IPS-NIHi11 (cell line): Measurements from ENCODE around the gene SOX14.

Experiments
- DNase-seq: peaks from one replicate; pipeline ENCODE4 v3.0.0; 2012; ENCODE audit warnings: mixed read lengths, low spot score

Gene SOX14

DNA sequence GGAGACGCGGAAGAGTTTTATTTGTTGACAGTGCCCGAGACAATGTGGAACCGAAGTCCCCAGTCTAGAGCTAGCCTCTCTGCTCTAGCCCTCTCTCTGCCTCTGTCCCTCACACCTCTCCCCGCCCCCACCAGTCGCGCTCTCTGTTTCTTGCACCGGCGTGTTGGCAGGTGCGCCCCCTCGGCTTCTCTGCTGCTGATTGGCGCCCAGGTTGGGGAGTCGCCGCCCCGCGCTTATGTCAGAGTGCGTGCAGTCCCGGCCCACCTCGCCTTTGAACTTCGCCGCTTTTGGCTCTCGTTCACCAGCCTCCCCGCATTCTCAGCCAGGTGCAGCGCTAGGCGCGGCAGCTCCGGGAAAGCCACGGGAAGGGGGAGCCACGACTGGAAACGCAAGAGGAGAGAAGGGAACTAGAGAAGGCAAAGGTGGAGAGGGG is at the start of gene SOX14:
SOX14 (plus strand) TSS at position 315 of the 433 bp plus-strand sequence. CDS start 470 bp downstream, outside the sequence.
- DNase-seq = peak; percentile 81

DNA sequence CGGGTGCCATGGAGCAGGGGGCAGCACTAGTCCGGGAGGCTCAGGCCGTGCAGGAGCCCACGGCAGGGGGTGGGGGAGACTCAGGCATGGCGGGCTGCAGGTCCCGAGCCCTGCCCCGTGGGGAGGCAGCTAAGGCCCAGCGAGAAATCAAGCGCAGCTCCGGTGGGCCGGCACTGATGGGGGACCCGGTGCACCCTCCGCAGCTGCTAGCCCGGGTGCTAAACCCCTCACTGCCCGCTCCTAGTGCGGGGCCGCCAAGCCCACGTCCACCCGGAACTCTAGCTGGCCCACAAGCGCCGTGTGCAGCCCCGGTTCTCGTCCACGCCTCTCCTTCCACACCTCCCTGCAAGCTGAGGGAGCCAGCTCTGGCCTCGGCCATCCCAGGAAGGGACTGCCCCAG is 49.6 kb upstream of the SOX14 start:
- no peak for DNase-seq

DNA sequence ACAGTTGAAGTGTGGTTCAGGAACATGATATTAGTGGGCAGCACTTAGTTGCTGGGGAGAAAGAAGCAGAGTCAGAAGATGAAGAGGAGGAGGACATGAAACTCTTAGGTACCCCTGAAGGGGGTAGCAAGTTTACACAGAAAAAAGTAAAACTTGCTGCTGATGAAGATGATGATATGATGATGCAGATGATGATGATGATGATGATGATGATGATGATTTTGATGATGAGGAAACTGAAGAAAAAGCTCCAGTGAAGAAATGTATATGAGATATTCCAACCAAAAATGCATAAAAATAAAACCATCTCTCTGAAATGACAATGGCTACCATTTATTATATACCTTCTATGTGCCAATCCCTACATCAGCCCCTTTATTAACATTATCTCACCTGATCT is 39.9 kb upstream of the SOX14 start:
- no peak for DNase-seq

DNA sequence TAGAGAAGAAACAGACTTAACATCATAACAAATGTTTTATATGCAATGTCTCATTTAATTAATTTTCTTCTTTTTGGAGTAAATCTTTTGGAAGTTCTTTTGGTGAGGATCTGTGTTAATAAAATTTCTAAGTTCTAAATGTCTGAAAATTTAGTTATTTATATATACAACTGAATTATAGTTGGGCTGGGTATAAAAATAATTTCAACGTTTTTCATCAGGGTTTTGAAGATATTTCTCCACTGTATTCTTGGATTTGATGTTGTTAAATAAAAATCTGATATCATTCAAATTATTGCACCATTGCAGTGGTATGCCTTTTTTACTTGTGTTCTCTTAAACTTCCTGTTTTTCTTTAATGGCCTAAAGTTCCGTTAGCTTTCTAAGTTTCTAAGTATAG is 26.9 kb upstream of the SOX14 start:
- no peak for DNase-seq

DNA sequence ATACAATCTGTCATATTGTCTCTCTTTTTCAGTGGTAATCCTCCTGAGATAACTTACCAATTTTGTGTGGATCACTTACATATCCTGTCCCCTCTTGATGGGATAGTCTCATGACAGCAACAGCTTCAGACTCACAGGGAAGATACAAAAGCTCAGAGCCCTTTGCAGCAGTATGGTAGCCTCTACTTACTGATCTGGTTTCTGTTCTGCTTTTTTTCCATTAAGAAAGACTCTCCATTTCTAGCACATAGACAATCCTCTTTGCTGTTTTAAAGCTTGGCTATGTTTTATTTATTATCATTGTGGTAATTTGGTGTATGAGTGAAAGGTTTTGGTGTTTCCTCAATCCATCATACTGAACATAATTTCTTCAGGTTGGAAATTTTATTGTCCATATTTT is 25.4 kb upstream of the SOX14 start:
- no peak for DNase-seq

DNA sequence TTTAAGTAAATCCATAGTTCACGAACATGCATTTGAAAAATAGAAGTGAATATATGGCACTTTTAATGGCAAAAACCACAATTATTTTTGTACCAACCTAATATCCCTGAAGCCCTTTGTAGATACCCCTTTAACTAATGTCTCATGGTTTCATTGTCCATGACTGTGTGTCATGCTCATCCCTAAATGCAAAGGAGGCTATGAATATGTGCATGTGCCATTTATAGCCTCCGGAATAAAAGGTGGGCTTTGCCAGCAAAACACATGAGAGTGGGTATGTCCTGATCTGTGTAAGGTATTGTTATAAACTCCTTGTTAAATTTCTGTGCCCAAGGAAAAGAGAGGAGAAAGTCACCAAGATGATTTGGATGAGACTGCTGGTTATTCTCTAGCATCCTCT is 20.5 kb upstream of the SOX14 start:
- DNase-seq = no peak

DNA sequence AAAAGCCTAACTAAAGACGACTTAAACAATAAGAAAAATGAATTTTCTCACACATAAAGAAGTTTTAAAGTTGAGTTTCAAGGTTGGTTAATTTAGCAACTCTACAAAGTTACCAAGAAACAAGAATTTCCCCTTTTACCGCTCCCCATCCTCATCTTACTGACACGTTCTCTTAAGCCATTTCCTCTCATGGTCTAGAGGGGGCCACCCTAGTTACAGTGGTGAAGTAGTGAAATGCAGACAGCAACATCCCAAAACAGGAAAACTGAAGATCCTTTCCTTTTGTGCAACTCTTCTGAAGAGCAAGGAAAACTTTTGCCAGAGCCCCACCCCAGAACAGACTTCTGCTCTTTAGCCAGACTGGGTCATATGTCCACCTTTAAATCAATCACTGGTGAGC is 17.3 kb upstream of the SOX14 start:
- DNase-seq = no peak

DNA sequence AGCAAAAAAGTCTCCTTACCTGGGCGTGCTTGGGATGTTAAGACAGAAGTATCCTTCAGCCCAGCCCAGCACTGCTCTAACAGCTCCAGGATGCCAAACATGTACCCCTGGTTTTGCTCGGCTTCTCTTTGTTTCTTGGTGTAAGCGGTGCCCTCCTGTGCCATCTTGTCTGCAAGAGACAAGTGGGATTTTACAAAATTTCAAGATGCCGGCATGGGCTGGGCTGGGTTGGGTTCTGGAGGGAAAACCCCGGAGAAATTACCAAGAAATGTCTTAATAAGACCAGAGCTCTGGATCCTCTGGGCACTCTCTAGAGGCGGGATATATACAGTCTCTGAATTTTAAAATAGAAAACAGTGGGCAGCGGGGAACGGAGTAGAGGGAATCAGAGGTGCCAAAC is 4.6 kb upstream of the SOX14 start:
- DNase-seq = no peak

DNA sequence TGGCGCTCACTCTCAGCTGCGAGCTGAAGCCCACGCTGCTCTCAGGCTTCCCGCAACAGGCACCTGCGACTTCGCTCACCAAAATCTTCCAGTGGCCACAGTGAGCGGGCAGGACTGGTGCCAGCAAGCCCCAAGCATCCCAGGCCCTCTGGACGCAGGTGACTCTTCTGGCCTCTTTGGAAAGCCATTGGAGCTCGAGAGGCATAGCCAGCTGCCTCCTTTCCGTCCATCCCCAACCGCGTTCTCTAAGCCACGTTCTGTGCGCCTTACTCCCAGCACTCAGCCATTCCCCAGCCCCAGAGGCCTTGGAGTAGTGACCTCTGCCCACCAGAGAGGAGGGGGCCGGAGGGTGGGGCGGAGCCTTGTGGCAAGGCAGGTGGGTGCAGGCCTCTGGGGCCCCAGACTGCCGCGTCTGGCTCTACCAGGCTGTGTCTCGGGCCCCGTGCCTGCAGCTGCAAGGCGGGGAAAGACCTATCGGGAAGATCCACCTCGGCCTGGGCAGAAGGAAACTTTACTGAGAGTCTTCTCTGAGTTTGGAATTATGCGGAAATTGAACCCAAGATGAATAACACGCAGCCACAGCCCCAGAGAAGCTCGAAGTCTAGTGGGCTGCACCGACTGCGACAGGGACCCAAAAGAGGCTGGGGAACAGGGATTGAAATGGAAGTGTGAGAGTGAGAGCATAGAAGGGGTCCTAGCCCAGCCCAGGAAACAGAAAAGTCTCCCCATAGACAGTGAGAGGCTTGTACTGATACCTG is 3.6 kb upstream of the SOX14 start:
- DNase-seq = no peak

DNA sequence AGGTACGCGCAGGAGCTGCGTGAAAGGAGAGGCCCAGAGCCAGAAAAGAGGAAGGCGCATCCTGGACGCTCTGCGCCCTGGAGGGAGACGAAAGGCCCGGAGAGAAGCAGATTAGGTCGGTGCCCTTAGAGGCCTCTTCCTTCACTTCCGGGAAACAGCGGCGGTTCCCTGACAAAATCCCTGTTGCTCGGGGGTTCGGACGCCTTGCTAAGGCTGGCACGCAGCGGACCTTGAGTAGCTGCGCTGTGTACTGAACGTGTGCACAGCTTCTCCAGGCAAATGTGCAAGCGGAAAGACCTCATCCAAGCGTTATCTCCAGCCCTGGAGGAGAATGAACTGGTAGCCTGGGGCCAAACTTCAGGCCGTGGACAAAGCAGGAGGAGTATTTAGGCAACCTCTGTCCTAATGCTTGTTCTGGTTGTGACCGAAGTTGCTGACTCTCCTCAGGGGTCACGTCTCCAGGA is 3.0 kb upstream of the SOX14 start:
- DNase-seq = no peak

DNA sequence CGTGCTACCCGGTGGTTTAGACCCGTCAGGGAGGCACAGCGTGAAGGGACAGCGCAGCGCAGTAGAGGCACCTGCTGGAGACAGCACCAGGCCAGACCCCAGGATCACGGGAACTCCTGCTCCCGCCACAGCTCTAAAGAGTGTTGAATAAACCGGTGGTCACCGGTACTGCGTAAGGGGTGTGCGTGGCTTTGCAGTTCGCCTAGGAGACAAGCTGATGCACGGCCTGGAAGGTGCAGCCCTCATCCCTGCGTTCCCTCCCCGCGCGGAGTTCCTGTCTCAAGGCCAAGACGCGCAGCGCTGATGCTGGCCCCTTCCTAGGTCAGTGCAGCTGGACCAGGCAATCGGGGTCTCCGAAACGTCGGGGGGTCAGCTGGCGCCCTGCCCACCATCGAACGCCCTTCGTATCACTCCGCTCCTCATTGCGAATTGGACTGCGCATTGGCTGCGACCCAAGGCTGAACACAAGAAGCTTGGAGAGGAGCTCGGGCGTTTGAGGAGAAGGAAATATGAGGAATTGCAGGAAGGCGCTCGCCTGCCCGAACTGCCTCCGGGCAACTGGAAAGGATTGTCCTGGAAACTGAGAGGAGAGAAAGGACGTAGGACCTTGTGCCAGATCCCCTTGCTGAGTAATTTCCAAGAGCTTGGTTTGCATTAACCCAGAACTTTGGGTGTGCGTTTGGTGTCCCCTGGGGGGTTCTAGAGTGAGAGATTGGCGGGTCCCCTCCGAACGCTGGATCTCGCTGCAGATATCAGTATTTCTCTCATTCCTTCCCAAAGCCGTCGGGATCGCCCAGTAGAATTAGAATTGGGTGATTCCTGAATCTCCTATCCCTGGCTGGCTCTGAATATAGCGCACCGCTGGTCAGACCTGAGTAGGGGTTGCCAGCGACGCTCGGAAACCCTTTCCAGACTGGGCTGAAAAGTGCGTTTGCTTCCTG is 2.3 kb upstream of the SOX14 start:
- DNase-seq = no peak

DNA sequence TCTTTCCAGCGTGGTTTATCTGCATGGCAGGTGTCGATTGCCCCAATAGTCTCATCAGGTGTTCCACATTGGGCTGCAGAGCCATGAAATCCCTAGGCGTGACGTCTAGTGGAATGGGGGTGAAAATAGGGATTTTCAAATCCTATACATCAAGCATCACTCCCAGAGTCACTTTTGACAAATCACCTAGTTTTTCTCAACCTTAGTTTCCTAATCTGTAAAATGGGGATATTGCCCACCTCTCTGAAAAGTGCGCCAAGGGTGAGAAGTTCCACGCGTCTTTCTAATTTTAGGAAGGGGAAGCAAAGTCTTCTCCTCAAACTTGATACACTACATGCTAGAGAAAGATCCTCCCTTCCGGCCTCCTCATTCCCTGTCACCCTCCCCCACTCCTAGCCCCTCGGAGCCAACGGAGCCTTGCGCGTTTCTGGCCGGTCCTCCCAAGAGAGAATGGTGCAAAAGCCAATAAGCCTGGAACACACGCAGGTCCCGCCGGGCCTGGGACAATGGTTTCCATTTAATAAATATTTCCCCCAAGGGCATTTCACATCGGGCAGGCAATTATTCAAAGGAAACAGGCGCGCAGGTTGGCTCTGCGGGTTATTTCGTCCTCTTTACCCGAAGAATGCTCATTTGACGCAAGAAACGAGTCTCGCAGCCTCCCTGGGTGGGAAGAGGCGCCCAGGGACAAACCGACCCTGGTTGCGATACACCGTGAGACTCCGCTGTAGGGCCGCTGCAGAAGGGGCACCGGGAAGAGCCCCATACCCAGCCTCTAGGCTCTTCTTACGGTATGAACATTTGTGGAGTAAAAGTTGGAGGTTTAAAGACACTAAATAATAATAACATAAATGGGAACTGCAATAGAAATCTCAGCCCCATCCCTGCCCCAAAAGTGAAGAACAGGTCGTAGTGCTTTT is 1.2 kb upstream of the SOX14 start:
- DNase-seq = no peak

DNA sequence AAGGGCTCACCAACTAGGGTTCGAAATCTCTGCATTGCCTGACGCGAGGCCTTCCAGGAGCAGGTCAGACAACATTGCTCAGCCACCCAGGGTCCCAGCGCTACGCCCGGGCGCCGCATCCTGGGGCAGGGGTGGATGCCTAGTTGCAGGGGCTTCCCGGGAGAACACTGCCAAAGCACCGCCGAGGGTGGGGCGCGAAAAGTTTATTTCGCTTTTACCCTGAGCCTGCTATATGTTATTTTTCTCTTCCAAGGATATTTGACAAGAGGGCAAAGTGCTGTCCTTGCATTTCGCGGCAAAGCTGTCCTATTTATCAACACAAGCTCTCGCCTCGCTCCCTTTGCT is 549 bp upstream of the SOX14 start:
- DNase-seq = no peak

DNA sequence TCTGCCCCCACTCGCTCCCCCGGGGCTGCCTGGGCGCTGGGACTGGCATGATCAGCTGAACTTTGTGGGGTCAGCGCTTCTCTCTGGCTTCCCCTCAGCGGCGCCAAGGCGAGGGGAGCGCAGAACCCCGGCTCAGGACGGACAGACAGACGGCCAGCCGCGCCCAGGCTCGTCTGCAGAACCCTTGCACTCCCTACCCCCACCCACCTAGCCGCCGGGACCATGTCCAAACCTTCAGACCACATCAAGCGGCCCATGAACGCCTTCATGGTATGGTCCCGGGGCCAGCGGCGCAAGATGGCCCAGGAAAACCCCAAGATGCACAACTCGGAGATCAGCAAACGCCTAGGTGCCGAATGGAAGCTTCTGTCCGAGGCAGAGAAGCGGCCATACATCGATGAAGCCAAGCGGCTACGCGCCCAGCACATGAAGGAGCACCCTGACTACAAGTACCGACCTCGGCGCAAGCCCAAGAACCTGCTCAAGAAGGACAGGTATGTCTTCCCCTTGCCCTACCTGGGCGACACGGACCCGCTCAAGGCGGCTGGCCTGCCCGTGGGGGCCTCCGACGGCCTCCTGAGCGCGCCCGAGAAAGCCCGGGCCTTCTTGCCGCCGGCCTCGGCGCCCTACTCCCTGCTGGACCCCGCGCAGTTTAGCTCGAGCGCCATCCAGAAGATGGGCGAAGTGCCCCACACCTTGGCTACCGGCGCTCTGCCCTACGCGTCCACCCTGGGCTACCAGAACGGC is 621 bp downstream of the SOX14 start:
- DNase-seq = no peak

DNA sequence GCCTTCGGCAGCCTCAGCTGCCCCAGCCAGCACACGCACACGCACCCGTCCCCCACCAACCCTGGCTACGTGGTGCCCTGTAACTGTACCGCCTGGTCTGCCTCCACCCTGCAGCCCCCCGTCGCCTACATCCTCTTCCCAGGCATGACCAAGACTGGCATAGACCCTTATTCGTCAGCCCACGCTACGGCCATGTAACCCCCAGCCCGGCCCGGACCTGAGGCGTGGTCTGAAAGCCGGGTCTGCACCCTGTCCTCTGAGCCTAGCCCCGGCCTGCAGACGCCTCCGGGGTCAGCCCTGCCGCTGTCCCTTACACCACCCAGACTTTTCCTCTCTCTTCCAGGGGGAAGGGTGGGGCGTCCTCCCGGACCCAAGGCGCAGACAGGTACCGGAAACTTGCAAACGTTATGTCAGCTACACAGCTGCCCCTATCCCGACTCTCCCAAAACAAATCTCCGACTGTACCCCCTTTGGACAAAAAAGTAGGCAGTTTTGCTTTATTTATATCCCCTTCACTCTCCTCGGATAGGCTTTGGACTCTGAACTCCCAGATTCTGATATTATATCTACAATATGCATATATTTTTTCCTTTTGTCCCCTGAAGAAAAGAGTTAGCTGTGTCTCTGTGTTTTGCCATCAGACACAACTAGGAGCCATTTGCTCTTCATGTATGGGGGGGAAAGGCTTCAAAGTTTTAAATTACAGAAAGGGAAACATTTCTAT is 1.4 kb downstream of the SOX14 start:
- DNase-seq = no peak

DNA sequence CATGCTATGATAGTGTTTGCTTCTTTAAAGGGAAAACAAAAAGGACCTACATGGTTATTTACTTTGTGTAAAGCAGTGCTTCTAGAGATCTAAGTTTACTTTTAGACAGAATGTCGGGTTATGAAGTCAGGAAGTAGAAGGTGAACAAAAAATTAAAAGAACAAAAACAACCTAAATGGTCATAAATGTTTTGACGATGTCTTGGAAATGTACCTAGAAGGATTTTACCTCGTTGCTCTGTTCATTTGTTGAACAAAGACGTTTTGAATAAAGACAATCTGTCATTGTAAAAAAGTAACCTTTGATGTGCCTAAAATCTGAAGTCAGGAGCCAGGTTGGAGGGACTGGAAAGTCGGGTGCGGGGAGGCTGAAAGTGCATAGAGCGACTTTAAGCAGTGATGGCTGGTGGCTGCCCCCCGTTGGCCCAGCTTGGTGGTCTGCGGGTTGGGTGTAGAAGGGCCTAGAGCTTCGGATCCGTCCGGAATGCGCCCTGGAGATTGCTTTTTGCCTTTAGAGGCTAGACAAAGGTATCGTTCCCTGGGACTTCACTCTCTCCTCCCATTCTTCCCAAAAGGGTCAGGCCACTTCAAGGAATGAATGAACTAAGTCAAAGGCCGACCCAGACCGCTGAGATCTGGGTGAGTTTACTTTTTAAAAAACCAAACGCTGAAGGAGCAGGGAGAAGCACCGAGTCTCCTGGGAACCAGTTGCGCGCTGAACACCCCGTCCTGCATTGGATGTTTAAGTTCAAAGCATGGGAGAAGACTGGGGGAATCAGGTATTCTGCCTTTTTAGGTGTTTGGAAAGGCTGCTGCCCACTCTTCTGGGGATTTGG is 2.1 kb downstream of the SOX14 start:
- no peak for DNase-seq

DNA sequence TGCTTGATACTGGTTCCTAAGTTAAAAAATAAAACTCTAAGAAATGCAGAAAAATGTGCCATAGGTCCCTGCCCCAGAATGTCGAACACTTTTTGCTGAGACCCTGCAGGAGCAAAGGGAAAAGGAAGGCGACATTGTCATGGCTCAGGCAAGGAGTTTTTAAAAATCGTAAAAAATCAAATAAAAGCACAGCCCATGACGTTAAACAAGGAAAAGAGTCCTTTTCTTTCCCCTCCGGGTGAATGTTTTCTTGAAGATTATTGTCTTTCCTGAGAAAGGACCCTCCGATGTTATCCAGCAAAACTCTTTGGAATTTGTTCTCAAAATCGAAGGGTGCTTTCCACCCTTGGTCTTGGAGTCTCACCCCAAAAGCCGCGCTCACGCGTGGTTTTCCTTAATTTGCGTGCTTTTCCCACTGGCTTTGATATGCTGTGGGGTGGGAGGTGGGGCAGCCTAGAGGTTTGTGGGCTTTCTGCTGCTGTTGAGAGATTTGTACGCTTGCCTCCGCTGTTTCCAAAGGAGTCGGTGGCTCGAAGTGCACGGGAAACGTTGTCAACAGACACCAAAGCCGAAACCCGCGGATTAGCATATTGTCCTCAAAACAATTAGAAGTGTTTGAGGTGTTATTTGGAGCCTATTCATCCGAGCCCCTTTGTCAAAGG is 2.9 kb downstream of the SOX14 start:
- DNase-seq = no peak

DNA sequence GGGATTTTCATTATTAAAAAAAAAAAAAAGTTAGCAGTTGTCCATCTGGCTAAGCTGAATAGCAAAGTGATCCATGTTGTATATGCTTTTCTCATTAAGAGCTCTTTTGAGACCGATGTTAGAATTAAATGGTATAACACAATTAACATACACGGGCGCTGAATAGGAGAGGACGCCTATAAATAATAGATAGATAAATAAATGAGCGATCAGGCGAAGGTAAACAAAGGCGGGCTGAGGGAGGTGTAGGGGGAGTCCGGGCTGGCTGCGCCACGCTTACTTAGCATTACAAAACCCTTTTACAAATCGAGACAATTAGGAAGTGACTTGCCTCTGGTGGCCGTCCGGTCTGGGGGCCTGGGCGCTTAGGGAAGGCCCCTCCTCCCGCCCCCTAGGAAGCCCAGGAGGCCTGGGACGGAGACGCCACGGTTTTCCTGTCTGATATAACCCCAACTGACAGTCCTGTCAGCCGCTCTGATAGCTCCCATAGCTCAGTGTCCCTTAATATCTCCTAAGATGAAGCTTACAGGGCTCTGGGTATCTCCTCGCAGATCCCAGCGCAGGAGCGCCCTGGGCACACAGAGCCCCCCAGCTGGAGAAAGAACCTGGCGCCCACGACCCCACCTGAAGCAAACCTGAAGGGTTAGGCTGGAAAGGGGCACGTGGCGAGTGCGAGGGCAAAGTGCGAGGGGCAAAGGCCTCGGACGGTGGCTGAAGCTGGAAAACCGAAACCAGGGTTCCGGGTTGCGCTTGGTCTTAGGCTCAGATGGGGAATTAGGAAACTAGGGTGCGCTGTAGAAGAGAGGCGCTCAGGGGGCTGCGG is 3.6 kb downstream of the SOX14 start:
- peak; percentile 59 for DNase-seq
